A549 (cell line): ENCODE results near the gene UHRF1. TPM values are rescaled to one million over a fixed set of nuclear protein-coding genes. Genes with fewer than 3 reads are reported as not detected.
A peak's percentile ranks its signal among the peaks of the same experiment; 100 is the strongest.
"Not testable (repeated sequence)": the region's sequence is repeated elsewhere in the genome, so short reads cannot be mapped to it uniquely, and the experiment has no call there.

Experiments
- ATAC-seq, 2 experiments: fragments of 200-7000 bp in 1 of 2; fragments of >200 bp in 1 of 2; cut with Nextera tagmentation in 1 of 2; cut with Tn5 transposase in 1 of 2; 3 replicates each; pipeline versions ENCODE4 v1.8.0 to v1.9.1; 2018 to 2020; ENCODE audit warnings: mild to moderate bottlenecking in 1 of 2, moderate library complexity in 1 of 2
- CTCF ChIA-PET: fragments of 300-600 bp; sonication (Branson Sonifier 250); formaldehyde crosslinking; extraction: SDS; loops from one replicate; lab custom pipeline; 2021; ENCODE audit warnings: antibody characterized with exemption, inconsistent platforms; lab: Yijun Ruan, JAX
- POLR2A ChIA-PET: fragments of 350-600 bp; formaldehyde crosslinking; extraction: SDS; loops from one replicate; lab custom pipeline; 2021; ENCODE audit warnings: antibody characterized with exemption, inconsistent platforms; lab: Yijun Ruan, JAX
- DNase-seq, 2 experiments: peaks; one replicate each; pipeline versions ENCODE4 v3.0.0 to v3.0.0-alpha.2; 2011 to 2016; ENCODE audit warnings: low read depth in 1 of 2, low spot score in 1 of 2
- FAIRE-seq: peaks from 2 replicates; lab custom pipeline; 2011; peaks lifted over from hg19 to GRCh38; lab: Jason Lieb, UNC
- H3K27ac ChIP-seq, 2 experiments: fragments of >200 bp; sonication (Bioruptor Twin); formaldehyde crosslinking; 3 replicates each; pipeline ENCODE4 v1.5.1; 2016 to 2017
- H3K4me1 ChIP-seq: fragments of >200 bp; sonication (Bioruptor Twin); formaldehyde crosslinking; 3 replicates; pipeline ENCODE4 v1.6.1; 2016
- H3K4me2 ChIP-seq: fragments of >200 bp; sonication (Bioruptor Twin); formaldehyde crosslinking; 3 replicates; pipeline ENCODE4 v1.6.1; 2016
- H3K4me3 ChIP-seq: fragments of >200 bp; sonication (Bioruptor Twin); formaldehyde crosslinking; 3 replicates; pipeline ENCODE4 v1.5.1; 2016
- H3K9me3 ChIP-seq: fragments of >200 bp; sonication (Bioruptor Twin); formaldehyde crosslinking; 3 replicates; pipeline ENCODE4 v1.6.1; 2016
- BHLHE40 ChIP-seq: IDR thresholded peaks from 2 replicates; pipeline ENCODE4 v1.6.1; 2012; ENCODE audit warnings: low read depth, low read length, inconsistent platforms
- CBX2 ChIP-seq: fragments of 200-600 bp; sonication (generic); IDR thresholded peaks from 2 replicates; pipeline ENCODE4 v1.6.1; 2016; ENCODE audit warnings: low read depth, mild to moderate bottlenecking, borderline replicate concordance
- CBX8 ChIP-seq: fragments of 200-600 bp; sonication (generic); IDR thresholded peaks from 2 replicates; pipeline ENCODE4 v1.6.1; 2016
- CEBPB ChIP-seq, 2 experiments: fragments of >200 bp in 1 of 2; sonication (Bioruptor Twin) in 1 of 2; formaldehyde crosslinking in 1 of 2; IDR thresholded peaks; 2 replicates each; pipeline ENCODE4 v1.6.1; 2012 to 2016
- HEYL ChIP-seq: fragments of 250-450 bp; sonication (Bioruptor Pico); IDR thresholded peaks from 2 replicates; pipeline ENCODE4 v1.8.0; 2021; ENCODE audit warnings: mild to moderate bottlenecking, moderate library complexity
- HOXA7 ChIP-seq: fragments of 250-450 bp; sonication (Bioruptor Pico); IDR thresholded peaks from 2 replicates; pipeline ENCODE4 v1.5.0; 2020; ENCODE audit warnings: mild to moderate bottlenecking, moderate library complexity
- HOXB5 ChIP-seq: fragments of 250-450 bp; sonication (Bioruptor Pico); IDR thresholded peaks from 2 replicates; pipeline ENCODE4 v1.5.0; 2020; ENCODE audit warnings: mild to moderate bottlenecking, moderate library complexity
- POLR2A ChIP-seq: IDR thresholded peaks from 2 replicates; pipeline ENCODE4 v1.6.1; 2012; ENCODE audit warnings: mild to moderate bottlenecking, low read length
- RFX5 ChIP-seq: fragments of 450-650 bp; IDR thresholded peaks from 2 replicates; pipeline ENCODE4 v1.7.1; 2014; ENCODE audit warnings: antibody characterized with exemption, mild to moderate bottlenecking, moderate library complexity
- ZC3H11A ChIP-seq: fragments of 450-650 bp; IDR thresholded peaks from 2 replicates; pipeline ENCODE4 v1.6.1; 2014; ENCODE audit warnings: antibody characterized with exemption, mild to moderate bottlenecking
- WGBS: methylation state at CpG from one replicate; pipeline ENCODE4 v1.1.6; 2017; ENCODE audit errors: missing lambda C conversion rate; 5-methylcytosine and 5-hydroxymethylcytosine counted together
- polyA plus RNA-seq, 4 experiments: library from polyadenylated mRNA; depleted of rRNA in 3 of 4; stranded (reverse); fragments of >200 nt; fragmentation: RNase III in 1 of 4; extraction: RNeasy Plus Mini Kit Qiagen cat#74134 plus additional on column Dnase treatment in 1 of 4; gene quantifications; 2 replicates in 3 of 4; 3 replicates in 1 of 4; pipeline ENCODE4 v1.2.3, GENCODE V29; 2011 to 2017
- TF ChIP-seq, protein P1 (sequence below): fragments of 450-650 bp; IDR thresholded peaks from 2 replicates; pipeline ENCODE4 v1.6.1; 2014; ENCODE audit warnings: antibody characterized with exemption
- TF ChIP-seq, protein P2 (sequence below): fragments of >200 bp; sonication (Bioruptor Twin); formaldehyde crosslinking; IDR thresholded peaks from 2 replicates; pipeline ENCODE4 v1.6.1; 2016

The UHRF1 gene
- polyA plus RNA-seq, 2 of the 4 experiments (the other 2 are of a cell fraction), result 7.2 to 52.3 TPM

DNA sequence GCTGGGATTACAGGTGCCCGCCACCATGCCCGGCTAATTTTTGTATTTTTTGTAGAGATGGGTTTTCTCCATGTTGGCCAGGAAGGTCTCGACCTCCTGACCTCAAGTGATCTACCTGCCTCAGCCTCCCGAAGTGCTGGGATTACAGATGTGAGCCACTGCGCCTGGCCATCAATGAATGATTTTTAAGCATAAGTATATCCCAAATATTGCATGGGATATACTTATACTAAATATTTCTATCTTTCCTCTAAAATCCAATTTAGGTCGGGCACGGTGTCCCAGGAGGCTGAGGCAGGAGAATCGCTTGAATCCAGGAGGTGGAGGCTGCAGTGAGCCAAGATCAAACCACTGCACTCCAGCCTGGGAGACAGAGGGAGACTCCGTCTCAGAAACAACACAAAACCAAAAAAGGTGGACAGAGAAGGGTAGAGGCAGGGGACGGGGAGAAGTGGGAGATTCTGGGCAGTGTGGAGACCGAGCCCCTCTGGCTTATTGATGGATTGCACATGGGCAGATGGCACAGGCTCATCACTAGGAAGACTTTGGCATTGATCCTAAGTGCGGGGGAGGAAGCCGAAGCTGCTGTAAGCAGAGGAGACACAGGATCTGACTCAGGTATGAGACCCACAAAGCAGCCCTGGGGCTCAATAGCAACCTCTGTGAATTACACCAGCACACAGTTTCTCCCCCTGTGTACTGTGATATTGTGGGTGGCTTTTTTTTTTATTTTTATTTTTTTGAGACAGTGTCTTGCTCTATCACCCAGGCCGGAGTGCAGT is 20.1 kb upstream of the UHRF1 start:
- no peak overlapping the region for H3K27ac ChIP-seq
- H3K4me2 ChIP-seq, result no peak overlapping the region
- ChIA-PET CTCF (interaction anchor here (1.0 to 1.5 kb wide), 2 partner anchors 16 to 143 kb away, joined by 3 to 4 read pairs; no protein-coding TSS in a partner anchor), POLR2A (no interaction called here)
- no peak overlapping the region for H3K4me3 ChIP-seq
- H3K9me3 ChIP-seq, result no peaks in the 10 kb centered on the region
- 77% methylated on average over 14 of the region's 14 CpGs for WGBS
- no peaks in the 10 kb centered on the region for H3K4me1 ChIP-seq
- no peak for DNase-seq
- ATAC-seq, result no peak; a peak in 1 of 6 replicates
- TF ChIP-seq ZC3H11A (no peak), CBX2 (no peak), BHLHE40 (no peak), CBX8 (no peak), HEYL (no peak), HOXA7 (CRISPR knock-in tag) (no peak)
- TF ChIP-seq, protein P1, sequence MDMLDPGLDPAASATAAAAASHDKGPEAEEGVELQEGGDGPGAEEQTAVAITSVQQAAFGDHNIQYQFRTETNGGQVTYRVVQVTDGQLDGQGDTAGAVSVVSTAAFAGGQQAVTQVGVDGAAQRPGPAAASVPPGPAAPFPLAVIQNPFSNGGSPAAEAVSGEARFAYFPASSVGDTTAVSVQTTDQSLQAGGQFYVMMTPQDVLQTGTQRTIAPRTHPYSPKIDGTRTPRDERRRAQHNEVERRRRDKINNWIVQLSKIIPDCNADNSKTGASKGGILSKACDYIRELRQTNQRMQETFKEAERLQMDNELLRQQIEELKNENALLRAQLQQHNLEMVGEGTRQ, result no peak
- TF ChIP-seq, all 56 proteins: peak for 0
- FAIRE-seq, result no peak

DNA sequence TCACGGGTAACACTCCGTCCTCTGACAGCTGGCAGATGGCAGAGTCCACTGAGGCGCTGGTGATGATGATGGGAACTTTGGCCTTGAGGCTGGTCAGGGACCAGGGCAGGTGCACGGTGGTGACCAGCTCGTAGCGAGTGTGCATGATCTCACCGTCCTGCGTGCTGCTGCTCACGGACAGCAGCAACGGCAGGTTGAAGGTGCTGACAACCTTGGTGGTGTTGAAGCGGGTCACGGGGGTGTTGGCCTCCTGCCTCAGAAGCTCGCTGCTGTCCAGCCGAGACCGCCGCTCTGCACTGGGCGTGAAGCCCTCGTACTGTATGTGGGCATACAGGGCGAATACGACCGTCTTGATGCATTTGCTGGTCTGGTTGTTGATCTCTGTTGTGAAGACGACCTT is 18.2 kb upstream of the UHRF1 start:
- CTCF ChIA-PET, result interaction anchor here (1.0 kb wide), 1 partner anchor 159 kb away, joined by 3 read pairs; no protein-coding TSS in a partner anchor

DNA sequence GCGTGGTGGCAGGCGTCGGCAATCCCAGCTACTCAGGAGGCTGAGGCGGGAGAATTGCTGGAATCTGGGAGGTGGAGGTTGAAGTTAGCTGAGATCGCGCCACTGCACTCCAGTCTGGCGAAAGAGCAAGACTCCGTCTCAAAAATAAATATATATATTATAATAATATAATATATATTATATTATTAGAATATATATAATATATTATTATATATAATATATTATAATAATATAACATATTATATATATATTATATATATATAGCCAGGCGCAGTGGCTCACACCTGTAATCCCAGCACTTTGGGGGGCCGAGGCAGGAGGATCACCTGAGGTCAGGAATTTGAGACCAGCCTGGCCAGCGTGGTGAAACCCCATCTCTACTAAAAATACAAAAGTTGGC is 16.3 kb upstream of the UHRF1 start:
- H3K4me3 ChIP-seq, DNase-seq, H3K27ac ChIP-seq, POLR2A ChIA-PET, ATAC-seq, H3K9me3 ChIP-seq, CTCF ChIA-PET, H3K4me2 ChIP-seq, FAIRE-seq: not testable (repeated sequence)
- WGBS, result 93% methylated on average over 11 of the region's 11 CpGs
- peaks cover 10% of the 10 kb centered on the region; the same call in 2 of the 3 replicates for H3K4me1 ChIP-seq

More for the DNA sequence above, 18.2 kb upstream of the UHRF1 start:
- DNase-seq (no peak), FAIRE-seq (no peak), ATAC-seq (no peak)
- Histone ChIP-seq H3K27ac (no peak overlapping the region), H3K4me1 (peaks cover 5% of the 10 kb centered on the region; the same call in 1 of the 3 replicates), H3K4me3 (no peak overlapping the region), H3K9me3 (no peaks in the 10 kb centered on the region), H3K4me2 (no peak overlapping the region)
- POLR2A ChIA-PET, result no interaction called here
- WGBS, result 91% methylated on average over 4 of the region's 22 CpGs
- no peak for TF ChIP-seq POLR2A
- TF ChIP-seq, protein P2, sequence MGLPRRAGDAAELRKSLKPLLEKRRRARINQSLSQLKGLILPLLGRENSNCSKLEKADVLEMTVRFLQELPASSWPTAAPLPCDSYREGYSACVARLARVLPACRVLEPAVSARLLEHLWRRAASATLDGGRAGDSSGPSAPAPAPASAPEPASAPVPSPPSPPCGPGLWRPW, result no peak

DNA sequence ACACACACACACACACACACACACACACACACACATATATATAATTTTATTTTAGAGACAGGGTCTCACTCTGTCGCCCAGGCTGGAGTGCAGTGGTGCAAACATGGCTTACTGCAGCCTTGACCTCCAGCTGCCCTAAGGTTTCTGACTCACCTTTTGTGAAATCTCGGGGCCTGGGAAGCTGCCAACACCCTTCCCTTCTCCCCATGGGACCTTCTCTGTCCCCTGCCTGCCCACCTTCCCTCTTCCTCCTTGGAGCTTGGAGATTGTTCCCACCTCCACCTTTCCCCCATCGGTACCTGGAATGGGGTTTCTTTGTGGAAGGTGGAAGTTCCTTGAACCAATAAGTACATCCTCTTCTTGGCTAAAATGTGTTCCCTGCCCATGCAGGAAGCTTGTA is 12.9 kb upstream of the UHRF1 start:
- TF ChIP-seq CEBPB (IDR thresholded peaks at IDR 0.05) (peak in 1 of 2 experiments; percentile 28; a peak in 1 of 4 replicates), HOXB5 (CRISPR knock-in tag) (no peak)
- TF ChIP-seq, all 56 proteins: peak for 1
- no peaks in the 10 kb centered on the region for H3K9me3 ChIP-seq
- DNase-seq, result peak in 1 of 2 experiments; percentile 33
- FAIRE-seq, result no peak
- no peak for ATAC-seq
- 46% methylated on average over 2 of the region's 3 CpGs for WGBS
- H3K4me3 ChIP-seq, result no peak overlapping the region
- POLR2A ChIA-PET, result no interaction called here
- CTCF ChIA-PET, result interaction anchor here (1.9 to 2.0 kb wide), 2 partner anchors 23 to 136 kb away, joined by 4 to 6 read pairs; no protein-coding TSS in a partner anchor
- H3K4me1 ChIP-seq, result peaks cover 10% of the 10 kb centered on the region; the same call in 2 of the 3 replicates
- H3K4me2 ChIP-seq, result peak overlapping the region; percentile 16; the same call in 1 of the 3 replicates
- H3K27ac ChIP-seq, result peak overlapping the region in 1 of 2 experiments; percentile 60; a peak in 3 of 6 replicates

DNA sequence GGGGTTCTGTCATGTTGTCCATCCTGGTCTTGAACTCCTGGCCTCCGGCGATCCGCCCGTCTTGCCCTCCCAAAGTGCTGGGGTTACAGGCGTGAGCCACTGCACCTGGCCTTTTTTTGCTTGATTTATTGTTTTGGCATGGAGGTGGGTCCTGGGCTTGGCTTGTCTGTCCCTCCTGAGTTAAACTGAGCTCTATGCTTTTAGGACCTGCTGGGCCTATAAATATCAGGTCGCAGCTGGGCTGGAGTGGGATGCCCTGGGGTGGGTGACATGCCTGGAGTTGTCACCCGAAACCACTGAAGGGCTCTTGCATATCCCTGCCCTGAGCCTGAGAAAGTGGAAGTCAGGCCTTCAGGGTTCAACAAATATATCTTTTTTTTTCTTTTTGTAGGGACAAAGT is 12.2 kb upstream of the UHRF1 start:
- peak overlapping the region in 1 of 2 experiments; percentile 60; a peak in 2 of 6 replicates for H3K27ac ChIP-seq
- peaks cover 10% of the 10 kb centered on the region; the same call in 2 of the 3 replicates for H3K4me1 ChIP-seq
- ATAC-seq (no peak), FAIRE-seq (no peak), DNase-seq (no peak)
- ChIA-PET POLR2A (no interaction called here), CTCF (interaction anchor here (1.9 to 2.0 kb wide), 2 partner anchors 24 to 135 kb away, joined by 4 to 6 read pairs; no protein-coding TSS in a partner anchor)
- no peak for TF ChIP-seq RFX5
- 92% methylated on average over 7 of the region's 7 CpGs for WGBS
- H3K4me2 ChIP-seq, result no peak overlapping the region
- no peak overlapping the region for H3K4me3 ChIP-seq
- no peaks in the 10 kb centered on the region for H3K9me3 ChIP-seq

DNA sequence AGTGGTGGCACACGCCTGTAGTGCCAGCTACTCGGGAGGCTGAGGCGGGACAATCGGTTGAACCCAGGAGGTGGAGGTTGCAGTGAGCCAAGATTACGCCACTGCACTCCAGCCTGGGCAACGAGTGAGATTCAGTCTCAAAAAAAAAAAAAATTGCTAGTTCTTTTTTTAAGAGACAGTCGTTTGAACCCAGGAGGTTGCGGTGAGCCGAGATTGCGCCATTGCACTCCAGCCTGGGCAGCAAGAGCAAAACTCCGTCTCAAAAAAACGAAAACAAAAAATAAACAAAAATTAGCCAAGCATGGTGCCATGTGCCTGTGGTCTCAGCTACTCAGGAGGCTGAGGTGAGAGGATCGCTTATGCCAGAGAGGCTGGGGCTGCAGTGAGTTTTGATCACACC is 8.4 kb upstream of the UHRF1 start:
- FAIRE-seq, H3K9me3 ChIP-seq, H3K4me2 ChIP-seq, DNase-seq, ATAC-seq, H3K4me1 ChIP-seq, CTCF ChIA-PET, H3K4me3 ChIP-seq, POLR2A ChIA-PET, H3K27ac ChIP-seq: not testable (repeated sequence)
- 75% methylated on average over 12 of the region's 13 CpGs for WGBS
